Adrenal gland (tissue), 5 donors: ENCODE data around the gene ITPR3.

Experiments
- POLR2A ChIP-seq, 2 donors: fragments of 450-650 bp; IDR thresholded peaks; one replicate each; pipeline ENCODE4 v1.6.1; 2017; ENCODE audit warnings: antibody characterized with exemption in 2 of 2, mild to moderate bottlenecking in 2 of 2, moderate library complexity in 1 of 2
- TF ChIP-seq, protein P1 (sequence below), 6 experiments: fragments of 450-650 bp in 4 of 6; fragments of 200-600 bp in 2 of 6; sonication (generic) in 1 of 6; IDR thresholded peaks; 1 replicate in 5 of 6; 2 replicates in 1 of 6; pipeline versions ENCODE4 v1.5.1 to v1.8.0; 2016 to 2021; ENCODE audit warnings: antibody characterized with exemption in 6 of 6, mild to moderate bottlenecking in 2 of 6, moderate library complexity in 1 of 6
- donor health status: DM: no; HTN: no; CAD: no.

DNA sequence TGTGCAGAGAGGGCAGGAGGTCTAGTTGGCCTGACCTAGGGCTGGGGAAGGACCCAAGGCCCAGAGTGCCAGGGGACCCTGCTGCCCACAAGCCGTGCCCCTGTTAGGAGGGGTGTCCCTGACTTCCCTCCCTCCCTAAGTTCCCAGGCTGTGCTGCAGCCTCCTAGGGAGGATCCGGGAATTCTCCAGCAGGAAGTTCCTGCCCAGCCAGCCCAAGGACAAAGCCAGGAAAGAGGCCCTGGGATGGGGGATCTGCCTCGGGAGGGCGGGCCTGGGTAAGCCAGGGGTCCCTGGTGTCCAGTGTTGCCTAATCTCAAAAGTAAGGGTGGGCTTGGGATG, 31.8 kb upstream of the ITPR3 start:
- TF ChIP-seq, protein P1, sequence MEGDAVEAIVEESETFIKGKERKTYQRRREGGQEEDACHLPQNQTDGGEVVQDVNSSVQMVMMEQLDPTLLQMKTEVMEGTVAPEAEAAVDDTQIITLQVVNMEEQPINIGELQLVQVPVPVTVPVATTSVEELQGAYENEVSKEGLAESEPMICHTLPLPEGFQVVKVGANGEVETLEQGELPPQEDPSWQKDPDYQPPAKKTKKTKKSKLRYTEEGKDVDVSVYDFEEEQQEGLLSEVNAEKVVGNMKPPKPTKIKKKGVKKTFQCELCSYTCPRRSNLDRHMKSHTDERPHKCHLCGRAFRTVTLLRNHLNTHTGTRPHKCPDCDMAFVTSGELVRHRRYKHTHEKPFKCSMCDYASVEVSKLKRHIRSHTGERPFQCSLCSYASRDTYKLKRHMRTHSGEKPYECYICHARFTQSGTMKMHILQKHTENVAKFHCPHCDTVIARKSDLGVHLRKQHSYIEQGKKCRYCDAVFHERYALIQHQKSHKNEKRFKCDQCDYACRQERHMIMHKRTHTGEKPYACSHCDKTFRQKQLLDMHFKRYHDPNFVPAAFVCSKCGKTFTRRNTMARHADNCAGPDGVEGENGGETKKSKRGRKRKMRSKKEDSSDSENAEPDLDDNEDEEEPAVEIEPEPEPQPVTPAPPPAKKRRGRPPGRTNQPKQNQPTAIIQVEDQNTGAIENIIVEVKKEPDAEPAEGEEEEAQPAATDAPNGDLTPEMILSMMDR (IDR thresholded peaks at IDR 0.05) = no peak
- no peak for TF ChIP-seq POLR2A (IDR thresholded peaks at IDR 0.05)
